HG02981 (cell line): Measurements from ENCODE around the gene CDCA5.

ENCODE experiments used
- ATAC-seq: cut with Tn5 transposase; IDR thresholded peaks from one replicate; pipeline ENCODE4 v1.9.1; 2021; ENCODE audit warnings: mild to moderate bottlenecking, moderate library complexity; ENCODE audit not compliant: unreplicated experiment

The CDCA5 gene

GRCh38 chr11:65107751-65108468 lies 24.1 kb upstream of the CDCA5 start:
- no peak for ATAC-seq

- ATAC-seq = no peak
Measured at GRCh38 chr11:65107078-65107477, 23.2 kb upstream of the CDCA5 start.

- ATAC-seq = no peak
Measured at GRCh38 chr11:65104628-65105027, 20.8 kb upstream of the CDCA5 start.

GRCh38 chr11:65103476-65103875 lies 19.6 kb upstream of the CDCA5 start:
- ATAC-seq = no peak

GRCh38 chr11:65102142-65103095 lies 18.6 kb upstream of the CDCA5 start:
- ATAC-seq = no peak

- no peak for ATAC-seq
Measured at GRCh38 chr11:65100674-65101350, 17.0 kb upstream of the CDCA5 start.

GRCh38 chr11:65096926-65097325 lies 13.1 kb upstream of the CDCA5 start:
- no peak for ATAC-seq

- ATAC-seq = peak; percentile 86
Measured at GRCh38 chr11:65095974-65096806, 12.3 kb upstream of the CDCA5 start, which contains the start of gene VPS51. Gene VPS51 (plus strand): TSS chr11:65096214. CDS start chr11:65096251, 37 bp downstream.

GRCh38 chr11:65095427-65095826 lies 11.6 kb upstream of the CDCA5 start:
- ATAC-seq = no peak

GRCh38 chr11:65090628-65091027 lies 6.8 kb upstream of the CDCA5 start:
- ATAC-seq = no peak

- no peak for ATAC-seq
Measured at GRCh38 chr11:65089621-65090020, 5.8 kb upstream of the CDCA5 start.

GRCh38 chr11:65087827-65088226 lies 4.0 kb upstream of the CDCA5 start:
- no peak for ATAC-seq

- no peak for ATAC-seq
Measured at GRCh38 chr11:65087216-65087615, 3.4 kb upstream of the CDCA5 start.

- no peak for ATAC-seq
Measured at GRCh38 chr11:65086809-65087208, 3.0 kb upstream of the CDCA5 start.

GRCh38 chr11:65085446-65085845 lies 1.6 kb upstream of the CDCA5 start:
- no peak for ATAC-seq

- ATAC-seq = no peak
Measured at GRCh38 chr11:65084598-65085375, 947 bp upstream of the CDCA5 start.

GRCh38 chr11:65083134-65083833 lies 556 bp downstream of the CDCA5 start:
- no peak for ATAC-seq

GRCh38 chr11:65078786-65079342 lies 5.0 kb downstream of the CDCA5 start:
- no peak for ATAC-seq

- no peak for ATAC-seq
Measured at GRCh38 chr11:65078151-65078550, 5.7 kb downstream of the CDCA5 start.
